Measurements from ENCODE around the gene TCAP. TPM values are rescaled to one million over a fixed set of nuclear protein-coding genes. Genes with fewer than 3 reads are reported as not detected.
A peak's percentile ranks its signal among the peaks of the same experiment; 100 is the strongest.

The TCAP gene
- polyA plus RNA-seq, 1 of the 3 experiments (the other 2 are of a cell fraction) = 0.43 TPM

GRCh38 chr17:39669897-39670735 lies 5.0 kb downstream of the TCAP start:
- Histone ChIP-seq H3K36me3 (replicated peaks in 1 of 2; ENCODE audit: control insufficient read depth in 1 of 2, insufficient read depth in 2 of 2, low read length in 1 of 2) (no peaks in the 10 kb centered on the region), H3K4me2 (no peak overlapping the region), H3K9me2 (no peaks in the 10 kb centered on the region), H3K4me1 (ENCODE audit: control insufficient read depth in 1 of 2, insufficient read depth in 2 of 2, low read depth in 1 of 2, low read length in 1 of 2) (peaks cover 0 to 12% of the 10 kb centered on the region in 2 experiments; a peak in 1 of 4 replicates), H3K9me3 (no peaks in the 10 kb centered on the region), H2AFZ (ENCODE audit: low read depth) (no peak overlapping the region), H3K27me3 (ENCODE audit: insufficient read depth) (no peaks in the 10 kb centered on the region), H3K79me2 (ENCODE audit: insufficient read depth) (no peaks in the 10 kb centered on the region), H3K4me3 (ENCODE audit: low read depth in 2 of 2, low read length in 1 of 2) (no peak overlapping the region), H3F3A (replicated peaks; ENCODE audit: insufficient read depth) (no peaks in the 10 kb centered on the region), H3K27ac (ENCODE audit: low read depth in 2 of 2, low read length in 1 of 2) (no peak overlapping the region), H4K20me1 (ENCODE audit: insufficient read depth) (no peaks in the 10 kb centered on the region), H3K9ac (no peak overlapping the region)
- 93% methylated on average over 15 of the region's 23 CpGs for WGBS (ENCODE audit: low lambda C conversion rate)
- TF ChIP-seq RCOR1 (IDR thresholded peaks at IDR 0.05; ENCODE audit: low read length) = no peak
- TF ChIP-seq FOXM1 (IDR thresholded peaks at IDR 0.05; ENCODE audit: low read depth) = no peak
- no peak for TF ChIP-seq YY1 (IDR thresholded peaks at IDR 0.05; ENCODE audit: low read depth)
- no peak for TF ChIP-seq EP300 (IDR thresholded peaks at IDR 0.05; ENCODE audit: borderline replicate concordance in 1 of 2, low read depth in 1 of 2, low read length in 1 of 2)
- TF ChIP-seq ELF1 (IDR thresholded peaks at IDR 0.05) = no peak
- TF ChIP-seq EZH2phosphoT487 (IDR thresholded peaks at IDR 0.05; ENCODE audit: borderline replicate concordance, low read depth) = no peak
- ChIA-PET POLR2A (interaction anchor here (1.1 to 1.4 kb wide), 3 partner anchors 10 to 51 kb away, joined by 3 to 4 read pairs (median 4); no protein-coding TSS in a partner anchor), CTCF (interaction anchor here (0.8 to 15.8 kb wide), 9 partner anchors 11 to 122 kb away, joined by 3 to 279 read pairs (median 8); partner anchors contain the start of genes MIEN1 and PPP1R1B)
- peak; percentile 26 for DNase-seq

GRCh38 chr17:39670746-39671145 lies 5.6 kb downstream of the TCAP start:
- TF ChIP-seq TCF12 (IDR thresholded peaks at IDR 0.05) = no peak
- TF ChIP-seq FOXJ3 (CRISPR knock-in tag; IDR thresholded peaks at IDR 0.05) = no peak
- no peak overlapping the region for H3K9ac ChIP-seq
- H3K36me3 ChIP-seq (replicated peaks in 1 of 2; ENCODE audit: control insufficient read depth in 1 of 2, insufficient read depth in 2 of 2, low read length in 1 of 2) = no peaks in the 10 kb centered on the region
- 41% methylated on average over 4 of the region's 4 CpGs for WGBS (ENCODE audit: low lambda C conversion rate)
- no peaks in the 10 kb centered on the region for H4K20me1 ChIP-seq (ENCODE audit: insufficient read depth)
- H2AFZ ChIP-seq (ENCODE audit: low read depth) = no peak overlapping the region
- no peak for DNase-seq
- H3K4me1 ChIP-seq (ENCODE audit: control insufficient read depth in 1 of 2, insufficient read depth in 2 of 2, low read depth in 1 of 2, low read length in 1 of 2) = peaks cover 0 to 10% of the 10 kb centered on the region in 2 experiments; a peak in 1 of 4 replicates
- H3K27me3 ChIP-seq (ENCODE audit: insufficient read depth) = no peaks in the 10 kb centered on the region
- H3K4me2 ChIP-seq = no peak overlapping the region
- H3K79me2 ChIP-seq (ENCODE audit: insufficient read depth) = no peaks in the 10 kb centered on the region
- H3K9me3 ChIP-seq = no peaks in the 10 kb centered on the region
- CTCF ChIA-PET = interaction anchor here (0.8 to 15.8 kb wide), 10 partner anchors 10 to 123 kb away, joined by 3 to 279 read pairs (median 8); partner anchors contain the start of genes MIEN1, PGAP3 and PPP1R1B
- H3K4me3 ChIP-seq (ENCODE audit: low read depth in 2 of 2, low read length in 1 of 2) = no peak overlapping the region
- no peak overlapping the region for H3K27ac ChIP-seq (ENCODE audit: low read depth in 2 of 2, low read length in 1 of 2)
- H3F3A ChIP-seq (replicated peaks; ENCODE audit: insufficient read depth) = no peaks in the 10 kb centered on the region
- POLR2A ChIA-PET = interaction anchor here (1.2 to 1.4 kb wide), 2 partner anchors 49 to 52 kb away, joined by 3 to 4 read pairs; no protein-coding TSS in a partner anchor
- no peaks in the 10 kb centered on the region for H3K9me2 ChIP-seq

Measured in SK-N-SH (cell line).